ENCODE measurements around the gene SMAP1. TPM values are rescaled to one million over a fixed set of nuclear protein-coding genes. Genes with fewer than 3 reads are reported as not detected.

The SMAP1 gene
- polyA plus RNA-seq, 6 donors from 2014 or later: 13.0 to 16.6 (median 15.8) TPM

- Mint-ChIP-seq H3K27ac (no peak overlapping the region), H3K27me3 (no peaks in the 10 kb centered on the region), H3K9me3 (no peaks in the 10 kb centered on the region), H3K4me1 (peaks cover 1 to 20% (median 2%) of the 10 kb centered on the region in 3 donors), H3K4me3 (no peak overlapping the region), H3K36me3 (peaks cover 6 to 12% of the 10 kb centered on the region in 2 donors)
- DNase-seq: no peak
- ATAC-seq (ENCODE audit: low read depth in 2 of 2): no peak
These were observed 173.4 kb downstream of the SMAP1 start for GRCh38 chr6:70841112-70841511.

GRCh38 chr6:70842541-70842940, 174.9 kb downstream of the SMAP1 start:
- H3K9me3 Mint-ChIP-seq: no peaks in the 10 kb centered on the region
- no peak for DNase-seq
- no peak overlapping the region for H3K4me3 Mint-ChIP-seq
- H3K27ac Mint-ChIP-seq: peak overlapping the region in 1 of 6 donors; percentile 17
- peaks cover 7 to 27% (median 10%) of the 10 kb centered on the region in 3 donors for H3K4me1 Mint-ChIP-seq
- H3K27me3 Mint-ChIP-seq: no peaks in the 10 kb centered on the region
- peaks cover 0 to 17% of the 10 kb centered on the region in 2 donors for H3K36me3 Mint-ChIP-seq
- ATAC-seq (ENCODE audit: low read depth in 2 of 2): no peak

GRCh38 chr6:70843328-70843918, 175.7 kb downstream of the SMAP1 start:
- H3K4me1 Mint-ChIP-seq: peaks cover 14 to 31% (median 15%) of the 10 kb centered on the region in 3 donors
- ATAC-seq (ENCODE audit: low read depth in 2 of 2) (no peak), DNase-seq (no peak)
- H3K4me3 Mint-ChIP-seq: no peak overlapping the region
- H3K36me3 Mint-ChIP-seq: peaks cover 0 to 12% of the 10 kb centered on the region in 2 donors
- no peaks in the 10 kb centered on the region for H3K9me3 Mint-ChIP-seq
- no peaks in the 10 kb centered on the region for H3K27me3 Mint-ChIP-seq
- H3K27ac Mint-ChIP-seq: peak overlapping the region in 3 of 6 donors; percentile 13 to 75 (median 66)

GRCh38 chr6:70844301-70844700, 176.6 kb downstream of the SMAP1 start:
- no peak for ATAC-seq (ENCODE audit: low read depth in 2 of 2)
- H3K4me3 Mint-ChIP-seq: no peak overlapping the region
- no peak overlapping the region for H3K27ac Mint-ChIP-seq
- H3K4me1 Mint-ChIP-seq: peaks cover 20 to 30% (median 22%) of the 10 kb centered on the region in 3 donors
- H3K27me3 Mint-ChIP-seq: no peaks in the 10 kb centered on the region
- no peak for DNase-seq
- no peaks in the 10 kb centered on the region for H3K9me3 Mint-ChIP-seq
- peaks cover 0 to 8% of the 10 kb centered on the region in 2 donors for H3K36me3 Mint-ChIP-seq

GRCh38 chr6:70846207-70846835, 178.6 kb downstream of the SMAP1 start:
- no peak for ATAC-seq (ENCODE audit: low read depth in 2 of 2)
- H3K36me3 Mint-ChIP-seq: peaks cover 0 to 8% of the 10 kb centered on the region in 2 donors
- peak overlapping the region in 4 of 6 donors; percentile 19 to 84 (median 80) for H3K27ac Mint-ChIP-seq
- DNase-seq: no peak
- no peaks in the 10 kb centered on the region for H3K9me3 Mint-ChIP-seq
- H3K4me3 Mint-ChIP-seq: peak overlapping the region in 1 of 8 donors; percentile 13
- H3K4me1 Mint-ChIP-seq: peaks cover 20 to 26% (median 22%) of the 10 kb centered on the region in 3 donors
- no peaks in the 10 kb centered on the region for H3K27me3 Mint-ChIP-seq

GRCh38 chr6:70847106-70848084, 179.7 kb downstream of the SMAP1 start:
- peak; percentile 38 to 60 for ATAC-seq (ENCODE audit: low read depth in 2 of 2)
- H3K36me3 Mint-ChIP-seq: peaks cover 0 to 8% of the 10 kb centered on the region in 2 donors
- H3K4me3 Mint-ChIP-seq: no peak overlapping the region
- H3K4me1 Mint-ChIP-seq: peaks cover 20 to 26% (median 22%) of the 10 kb centered on the region in 3 donors
- H3K27me3 Mint-ChIP-seq: no peaks in the 10 kb centered on the region
- H3K27ac Mint-ChIP-seq: peak overlapping the region in 4 of 6 donors; percentile 3 to 62 (median 6)
- H3K9me3 Mint-ChIP-seq: no peaks in the 10 kb centered on the region
- no peak for DNase-seq

GRCh38 chr6:70849348-70850069, 181.8 kb downstream of the SMAP1 start:
- no peaks in the 10 kb centered on the region for H3K27me3 Mint-ChIP-seq
- ATAC-seq (ENCODE audit: low read depth in 2 of 2) (no peak), DNase-seq (no peak)
- peaks cover 0 to 8% of the 10 kb centered on the region in 2 donors for H3K36me3 Mint-ChIP-seq
- no peak overlapping the region for H3K4me3 Mint-ChIP-seq
- peaks cover 20 to 22% (median 22%) of the 10 kb centered on the region in 3 donors for H3K4me1 Mint-ChIP-seq
- no peaks in the 10 kb centered on the region for H3K9me3 Mint-ChIP-seq
- H3K27ac Mint-ChIP-seq: no peak overlapping the region

- Mint-ChIP-seq H3K27me3 (no peaks in the 10 kb centered on the region), H3K36me3 (peaks cover 0 to 6% of the 10 kb centered on the region in 2 donors), H3K4me1 (peaks cover 14 to 35% (median 18%) of the 10 kb centered on the region in 3 donors), H3K9me3 (no peaks in the 10 kb centered on the region), H3K27ac (no peak overlapping the region), H3K4me3 (no peak overlapping the region)
- no peak for ATAC-seq (ENCODE audit: low read depth in 2 of 2)
- DNase-seq: no peak
These were observed 185.1 kb downstream of the SMAP1 start for GRCh38 chr6:70852667-70853246.

- Mint-ChIP-seq H3K4me1 (peaks cover 5 to 24% (median 6%) of the 10 kb centered on the region in 3 donors), H3K4me3 (no peak overlapping the region), H3K27ac (peak overlapping the region in 1 of 6 donors; percentile 16), H3K9me3 (no peaks in the 10 kb centered on the region), H3K27me3 (no peaks in the 10 kb centered on the region), H3K36me3 (peaks cover 10 to 18% of the 10 kb centered on the region in 2 donors)
- DNase-seq: peak; percentile 62
- ATAC-seq (ENCODE audit: low read depth in 2 of 2): peak; percentile 100
These were observed 189.8 kb downstream of the SMAP1 start for GRCh38 chr6:70857387-70858077.

- H3K4me1 Mint-ChIP-seq: peaks cover 12 to 35% (median 17%) of the 10 kb centered on the region in 3 donors
- peaks cover 10 to 17% of the 10 kb centered on the region in 2 donors for H3K36me3 Mint-ChIP-seq
- H3K27me3 Mint-ChIP-seq: no peaks in the 10 kb centered on the region
- DNase-seq (no peak), ATAC-seq (ENCODE audit: low read depth in 2 of 2) (no peak)
- H3K9me3 Mint-ChIP-seq: no peaks in the 10 kb centered on the region
- H3K4me3 Mint-ChIP-seq: no peak overlapping the region
- no peak overlapping the region for H3K27ac Mint-ChIP-seq
These were observed 192.4 kb downstream of the SMAP1 start for GRCh38 chr6:70860045-70860444.

- Mint-ChIP-seq H3K27ac (no peak overlapping the region), H3K4me1 (peaks cover 10 to 29% (median 12%) of the 10 kb centered on the region in 3 donors), H3K36me3 (peaks cover 10 to 13% of the 10 kb centered on the region in 2 donors), H3K27me3 (no peaks in the 10 kb centered on the region), H3K9me3 (no peaks in the 10 kb centered on the region), H3K4me3 (no peak overlapping the region)
- no peak for DNase-seq
- ATAC-seq (ENCODE audit: low read depth in 2 of 2): no peak
These were observed 193.2 kb downstream of the SMAP1 start for GRCh38 chr6:70860920-70861319.

GRCh38 chr6:70863343-70863742, 195.7 kb downstream of the SMAP1 start:
- H3K27me3 Mint-ChIP-seq: no peaks in the 10 kb centered on the region
- H3K36me3 Mint-ChIP-seq: peaks cover 13 to 18% of the 10 kb centered on the region in 2 donors
- peak overlapping the region in 1 of 8 donors; percentile 4 for H3K4me3 Mint-ChIP-seq
- DNase-seq: no peak
- no peak for ATAC-seq (ENCODE audit: low read depth in 2 of 2)
- peaks cover 0 to 8% (median 0%) of the 10 kb centered on the region in 7 donors for H3K9me3 Mint-ChIP-seq
- no peak overlapping the region for H3K27ac Mint-ChIP-seq
- peaks cover 7 to 11% (median 11%) of the 10 kb centered on the region in 3 donors for H3K4me1 Mint-ChIP-seq
